Measurements from ENCODE around the gene SPTB. TPM values are rescaled to one million over a fixed set of nuclear protein-coding genes. Genes with fewer than 3 reads are reported as not detected.

The SPTB gene
- total RNA-seq, 1 experiment from 2014 or later: 0.43 TPM

DNA sequence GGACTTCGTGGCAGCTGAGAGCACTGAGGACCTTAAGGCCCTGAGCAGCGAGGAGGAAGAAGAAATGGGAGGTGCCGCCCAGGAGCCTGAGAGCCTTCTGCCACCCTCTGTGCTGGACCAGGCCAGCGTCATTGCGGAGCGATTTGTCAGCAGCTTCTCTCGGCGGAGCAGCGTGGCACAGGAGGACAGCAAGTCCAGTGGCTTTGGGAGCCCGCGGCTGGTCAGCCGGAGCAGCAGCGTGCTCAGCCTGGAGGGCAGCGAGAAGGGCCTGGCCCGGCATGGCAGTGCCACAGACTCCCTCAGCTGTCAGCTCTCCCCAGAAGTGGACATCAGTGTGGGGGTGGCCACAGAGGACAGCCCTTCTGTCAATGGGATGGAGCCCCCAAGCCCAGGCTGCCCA, 138.5 kb downstream of the SPTB start:
- peaks cover 42% of the 10 kb centered on the region for H3K36me3 ChIP-seq (ENCODE audit: insufficient read depth, low read length, poor library complexity, severe bottlenecking)
- POLR2A ChIA-PET (ENCODE audit: low non-redundant PET): no interaction called here

DNA sequence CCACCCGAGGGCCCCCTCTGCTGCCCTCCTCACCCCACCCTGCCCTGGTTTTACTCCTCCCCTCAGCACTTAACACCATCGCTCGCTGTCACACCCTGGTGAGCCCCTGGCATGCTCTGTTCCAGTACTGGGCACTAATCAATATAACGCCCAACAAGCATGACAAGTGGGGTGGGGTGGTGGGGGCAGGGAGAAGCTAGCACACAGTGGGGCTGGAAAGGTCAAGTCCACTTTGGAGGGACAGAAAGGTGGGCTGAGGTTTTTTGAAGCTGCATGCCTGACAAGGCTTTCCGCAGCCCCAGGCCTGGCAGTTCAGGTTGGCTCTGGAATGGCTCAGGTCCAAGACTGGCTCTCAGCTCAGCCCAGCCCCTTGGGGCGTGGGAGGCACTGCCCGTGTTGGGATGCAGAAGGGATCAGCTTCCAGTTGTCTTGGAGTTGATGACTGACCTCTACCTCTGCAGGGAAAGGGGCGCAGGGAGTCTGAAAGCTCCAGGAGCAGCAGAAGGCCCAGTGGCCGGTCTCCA, 141.4 kb downstream of the SPTB start:
- Histone ChIP-seq H3K27ac (ENCODE audit: low read depth, low read length, poor library complexity, severe bottlenecking) (no peak overlapping the region), H3K4me3 (ENCODE audit: low read depth, low read length, poor library complexity, severe bottlenecking) (no peak overlapping the region), H3K9me3 (ENCODE audit: low read depth, low read length, poor library complexity, severe bottlenecking) (no peaks in the 10 kb centered on the region), H3K27me3 (replicated peaks; ENCODE audit: insufficient read depth, low read depth, low read length, poor library complexity) (no peaks in the 10 kb centered on the region), H3K36me3 (ENCODE audit: insufficient read depth, low read length, poor library complexity, severe bottlenecking) (peaks cover 41% of the 10 kb centered on the region), H3K4me1 (ENCODE audit: insufficient read depth, low read length, poor library complexity, severe bottlenecking) (no peaks in the 10 kb centered on the region)
- BruUV-seq (replicated peaks): no TSS peak
- intact Hi-C loops (cut with micrococcal nuclease; ENCODE audit: unreplicated experiment): no loop called here
- no peak for TF ChIP-seq EZH2 (IDR thresholded peaks at IDR 0.05; ENCODE audit: borderline replicate concordance, low read depth, low read length, poor library complexity, severe bottlenecking)
- TF ChIP-seq, protein P1, sequence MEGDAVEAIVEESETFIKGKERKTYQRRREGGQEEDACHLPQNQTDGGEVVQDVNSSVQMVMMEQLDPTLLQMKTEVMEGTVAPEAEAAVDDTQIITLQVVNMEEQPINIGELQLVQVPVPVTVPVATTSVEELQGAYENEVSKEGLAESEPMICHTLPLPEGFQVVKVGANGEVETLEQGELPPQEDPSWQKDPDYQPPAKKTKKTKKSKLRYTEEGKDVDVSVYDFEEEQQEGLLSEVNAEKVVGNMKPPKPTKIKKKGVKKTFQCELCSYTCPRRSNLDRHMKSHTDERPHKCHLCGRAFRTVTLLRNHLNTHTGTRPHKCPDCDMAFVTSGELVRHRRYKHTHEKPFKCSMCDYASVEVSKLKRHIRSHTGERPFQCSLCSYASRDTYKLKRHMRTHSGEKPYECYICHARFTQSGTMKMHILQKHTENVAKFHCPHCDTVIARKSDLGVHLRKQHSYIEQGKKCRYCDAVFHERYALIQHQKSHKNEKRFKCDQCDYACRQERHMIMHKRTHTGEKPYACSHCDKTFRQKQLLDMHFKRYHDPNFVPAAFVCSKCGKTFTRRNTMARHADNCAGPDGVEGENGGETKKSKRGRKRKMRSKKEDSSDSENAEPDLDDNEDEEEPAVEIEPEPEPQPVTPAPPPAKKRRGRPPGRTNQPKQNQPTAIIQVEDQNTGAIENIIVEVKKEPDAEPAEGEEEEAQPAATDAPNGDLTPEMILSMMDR (conservative IDR thresholded peaks at IDR 0.05; ENCODE audit: low read depth, low read length): no peak
- POLR2A ChIA-PET (ENCODE audit: low non-redundant PET): interaction anchor here (0.6 kb wide), 1 partner anchor 30 kb away, joined by 3 read pairs; no protein-coding TSS in a partner anchor
- DNase-seq (ENCODE audit: low spot score): no peak
- CTCF ChIA-PET: no interaction called here

More for the DNA sequence above, 138.5 kb downstream of the SPTB start:
- H3K27ac ChIP-seq (ENCODE audit: low read depth, low read length, poor library complexity, severe bottlenecking): no peak overlapping the region
- TF ChIP-seq, protein P1 (conservative IDR thresholded peaks at IDR 0.05; ENCODE audit: low read depth, low read length): no peak
- no peak for TF ChIP-seq EZH2 (IDR thresholded peaks at IDR 0.05; ENCODE audit: borderline replicate concordance, low read depth, low read length, poor library complexity, severe bottlenecking)
- no peaks in the 10 kb centered on the region for H3K4me1 ChIP-seq (ENCODE audit: insufficient read depth, low read length, poor library complexity, severe bottlenecking)
- intact Hi-C loops (cut with micrococcal nuclease; ENCODE audit: unreplicated experiment): no loop called here
- no peak for DNase-seq (ENCODE audit: low spot score)
- H3K27me3 ChIP-seq (replicated peaks; ENCODE audit: insufficient read depth, low read depth, low read length, poor library complexity): no peaks in the 10 kb centered on the region
- no TSS peak for BruUV-seq (replicated peaks)
- CTCF ChIA-PET: no interaction called here
- no peaks in the 10 kb centered on the region for H3K9me3 ChIP-seq (ENCODE audit: low read depth, low read length, poor library complexity, severe bottlenecking)
- H3K4me3 ChIP-seq (ENCODE audit: low read depth, low read length, poor library complexity, severe bottlenecking): no peak overlapping the region

DNA sequence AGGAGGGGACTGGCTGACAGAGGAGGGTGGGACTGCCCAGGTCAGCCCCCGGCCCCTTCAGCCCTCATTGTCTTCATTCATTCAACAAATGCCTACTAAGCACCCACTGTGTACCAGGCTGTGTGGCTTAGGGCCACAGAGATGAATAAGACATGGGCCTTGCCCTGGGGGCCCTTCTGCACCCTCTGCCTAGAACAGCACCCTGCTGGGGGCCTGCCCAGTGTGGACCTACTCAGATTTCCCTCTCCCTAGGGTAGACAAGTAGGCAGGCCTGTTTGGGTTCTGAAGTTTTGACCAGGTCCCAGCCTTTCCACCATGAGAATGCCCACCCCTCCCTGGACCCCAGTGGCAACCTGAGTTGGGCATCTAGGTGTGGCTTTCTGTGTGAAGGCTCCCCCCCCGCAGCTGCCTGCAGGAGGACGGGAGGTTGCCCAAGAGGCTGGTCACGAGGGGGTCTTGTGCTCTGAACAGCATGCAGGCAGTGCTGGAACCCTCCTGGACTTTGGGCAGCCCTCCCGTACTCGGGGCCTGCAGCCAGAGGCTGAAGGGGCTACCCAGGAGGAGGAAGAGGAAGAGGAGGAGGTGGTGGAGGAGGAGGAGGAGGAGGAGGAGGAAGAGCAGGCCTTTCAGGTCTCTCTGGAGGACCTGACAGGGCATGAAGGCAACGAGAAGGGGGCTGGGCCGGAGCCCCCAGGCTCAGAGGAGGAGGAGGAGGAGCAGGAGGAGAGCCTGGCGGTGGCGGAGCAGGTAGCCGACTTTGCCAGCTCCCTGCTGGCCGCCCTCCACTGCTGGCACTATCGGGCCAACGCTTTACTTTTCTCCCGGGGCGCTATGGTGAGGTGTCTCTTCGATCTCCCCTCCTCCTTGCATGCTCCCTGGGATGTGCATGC, 142.1 kb downstream of the SPTB start:
- no peak for TF ChIP-seq EZH2 (IDR thresholded peaks at IDR 0.05; ENCODE audit: borderline replicate concordance, low read depth, low read length, poor library complexity, severe bottlenecking)
- TF ChIP-seq, protein P1 (conservative IDR thresholded peaks at IDR 0.05; ENCODE audit: low read depth, low read length): no peak
- intact Hi-C loops (cut with micrococcal nuclease; ENCODE audit: unreplicated experiment): no loop called here
- DNase-seq (ENCODE audit: low spot score): no peak
- Histone ChIP-seq H3K4me1 (ENCODE audit: insufficient read depth, low read length, poor library complexity, severe bottlenecking) (no peaks in the 10 kb centered on the region), H3K4me3 (ENCODE audit: low read depth, low read length, poor library complexity, severe bottlenecking) (no peak overlapping the region), H3K27ac (ENCODE audit: low read depth, low read length, poor library complexity, severe bottlenecking) (no peak overlapping the region), H3K36me3 (ENCODE audit: insufficient read depth, low read length, poor library complexity, severe bottlenecking) (peaks cover 35% of the 10 kb centered on the region), H3K9me3 (ENCODE audit: low read depth, low read length, poor library complexity, severe bottlenecking) (no peaks in the 10 kb centered on the region), H3K27me3 (replicated peaks; ENCODE audit: insufficient read depth, low read depth, low read length, poor library complexity) (no peaks in the 10 kb centered on the region)
- POLR2A ChIA-PET (ENCODE audit: low non-redundant PET): interaction anchor here (0.6 kb wide), 1 partner anchor 29 kb away, joined by 3 read pairs; no protein-coding TSS in a partner anchor
- BruUV-seq (replicated peaks): no TSS peak
- CTCF ChIA-PET: no interaction called here
